GM21526 (cell line): ENCODE results near the gene PCAT7.
"Not testable (repeated sequence)": the region's sequence is repeated elsewhere in the genome, so short reads cannot be mapped to it uniquely, and the experiment has no call there.

Experiments used
- ATAC-seq: cut with Tn5 transposase; IDR thresholded peaks from one replicate; pipeline ENCODE4 v1.9.1; 2021; ENCODE audit warnings: moderate library complexity; ENCODE audit not compliant: unreplicated experiment, low FRiP score

PCAT7 gene

GRCh38 chr9:94560237-94560636 lies 5.4 kb downstream of the PCAT7 start:
- ATAC-seq = no peak

DNA sequence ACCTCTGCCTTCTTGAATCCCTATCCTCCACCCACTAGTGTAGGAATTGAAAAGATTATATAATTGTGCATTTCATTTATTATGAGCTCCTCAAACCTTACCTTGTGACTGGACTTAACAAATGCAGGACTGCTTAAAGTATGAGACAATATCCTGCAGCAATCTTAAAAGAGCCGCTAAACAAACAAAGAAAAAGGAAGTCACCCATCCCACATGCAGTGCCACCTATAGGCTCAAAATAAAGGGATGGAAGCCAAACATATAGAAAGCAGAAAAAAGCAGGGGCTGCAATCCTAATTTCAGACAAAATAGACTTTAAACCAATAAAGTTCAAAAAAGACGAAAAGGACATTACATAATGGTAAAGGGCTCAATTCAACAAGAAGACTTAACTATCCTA lies 8.7 kb downstream of the PCAT7 start:
- ATAC-seq = no peak

- not testable (repeated sequence) for ATAC-seq
Observed at GRCh38 chr9:94564279-94564678, 9.4 kb downstream of the PCAT7 start.

- ATAC-seq = no peak
Observed at GRCh38 chr9:94566550-94566949, 11.7 kb downstream of the PCAT7 start.

- ATAC-seq = no peak
Observed at GRCh38 chr9:94567271-94567670, 12.4 kb downstream of the PCAT7 start.

GRCh38 chr9:94568250-94568889 lies 13.5 kb downstream of the PCAT7 start:
- ATAC-seq = no peak

DNA sequence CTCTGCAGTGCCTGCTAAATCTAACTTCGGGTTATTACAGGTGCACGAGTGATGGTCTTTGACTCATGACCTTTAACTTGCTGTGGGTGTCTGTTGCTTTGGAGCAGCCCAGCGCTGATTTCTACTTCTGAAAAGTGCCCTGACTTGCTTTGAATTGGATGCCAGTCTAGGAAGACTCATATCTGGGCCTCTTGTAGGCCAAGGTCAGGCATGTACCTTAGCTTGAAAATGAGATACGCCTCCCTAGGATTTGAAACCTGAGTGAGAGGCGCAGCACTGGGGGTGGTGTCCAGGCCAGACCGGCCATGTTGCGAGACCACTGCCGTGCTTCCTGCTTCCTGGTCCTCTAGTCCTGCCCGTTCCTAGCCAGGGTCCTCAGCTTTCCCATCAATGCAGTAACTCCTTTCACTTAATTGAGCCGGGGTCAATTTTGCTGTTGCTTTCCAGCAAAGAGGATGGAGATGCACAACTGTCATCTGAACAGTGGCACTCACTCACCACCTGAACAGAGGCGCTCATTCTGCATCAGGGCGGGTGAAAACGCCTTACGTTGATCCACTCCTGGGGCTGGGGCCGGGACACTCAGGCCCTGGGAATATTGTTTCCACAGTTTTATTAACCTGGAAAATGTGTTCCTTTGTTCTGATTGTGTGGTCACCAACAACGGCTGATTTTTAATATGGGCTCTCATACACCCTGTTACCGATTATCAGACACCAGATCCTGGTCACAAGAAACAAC lies 14.3 kb downstream of the PCAT7 start:
- no peak for ATAC-seq

- no peak for ATAC-seq
Observed at GRCh38 chr9:94576131-94576530, 21.2 kb downstream of the PCAT7 start.

- ATAC-seq = no peak
Observed at GRCh38 chr9:94577036-94577435, 22.2 kb downstream of the PCAT7 start.

GRCh38 chr9:94577571-94577970 lies 22.7 kb downstream of the PCAT7 start:
- no peak for ATAC-seq

GRCh38 chr9:94581728-94582127 lies 26.8 kb downstream of the PCAT7 start:
- no peak for ATAC-seq

- ATAC-seq = no peak
Observed at GRCh38 chr9:94584555-94584954, 29.7 kb downstream of the PCAT7 start.

- no peak for ATAC-seq
Observed at GRCh38 chr9:94586316-94586715, 31.4 kb downstream of the PCAT7 start.

DNA sequence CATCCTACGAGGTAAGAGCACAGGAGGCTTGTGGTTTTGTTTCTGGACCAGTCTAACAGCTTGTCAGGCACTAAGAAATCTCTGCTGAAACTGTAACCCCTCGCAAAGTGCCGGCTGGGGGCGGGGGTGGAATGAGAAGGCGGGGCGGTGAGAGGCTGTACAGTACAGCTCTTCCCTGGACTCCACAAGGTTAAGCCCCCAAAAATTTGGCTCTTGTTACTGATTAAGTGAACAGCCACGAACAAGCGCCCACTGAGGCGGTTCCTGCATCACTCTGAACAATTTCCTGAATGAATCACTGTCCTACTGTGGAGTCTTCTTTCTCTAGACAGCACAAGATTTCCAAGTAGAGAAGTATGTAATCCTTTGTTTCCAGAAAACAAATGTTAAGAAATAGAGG lies 31.9 kb downstream of the PCAT7 start:
- ATAC-seq = no peak

GRCh38 chr9:94588681-94589080 lies 33.8 kb downstream of the PCAT7 start:
- no peak for ATAC-seq

GRCh38 chr9:94591046-94591545 lies 36.2 kb downstream of the PCAT7 start:
- ATAC-seq = not testable (repeated sequence)

DNA sequence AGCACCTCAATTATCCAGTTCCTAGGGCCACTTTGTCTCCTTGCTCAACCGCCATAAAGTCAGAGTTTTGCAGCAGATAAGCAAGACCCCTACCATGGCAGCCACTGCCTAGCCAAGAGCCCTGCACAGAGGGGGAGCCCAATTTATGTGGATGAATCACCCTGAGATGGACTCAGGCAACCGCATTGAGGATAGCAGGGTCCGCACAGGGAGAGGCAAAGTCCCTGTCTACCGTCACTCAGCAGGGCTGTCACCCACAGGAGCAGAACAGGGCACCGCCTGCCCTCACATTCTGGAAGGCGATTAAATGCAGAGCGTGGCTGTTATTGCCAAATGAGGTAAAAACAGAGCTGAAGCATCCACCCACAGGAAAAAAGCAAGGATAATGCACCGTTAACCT lies 37.0 kb downstream of the PCAT7 start:
- ATAC-seq = no peak

- not testable (repeated sequence) for ATAC-seq
Observed at GRCh38 chr9:94592683-94593082, 37.8 kb downstream of the PCAT7 start.

DNA sequence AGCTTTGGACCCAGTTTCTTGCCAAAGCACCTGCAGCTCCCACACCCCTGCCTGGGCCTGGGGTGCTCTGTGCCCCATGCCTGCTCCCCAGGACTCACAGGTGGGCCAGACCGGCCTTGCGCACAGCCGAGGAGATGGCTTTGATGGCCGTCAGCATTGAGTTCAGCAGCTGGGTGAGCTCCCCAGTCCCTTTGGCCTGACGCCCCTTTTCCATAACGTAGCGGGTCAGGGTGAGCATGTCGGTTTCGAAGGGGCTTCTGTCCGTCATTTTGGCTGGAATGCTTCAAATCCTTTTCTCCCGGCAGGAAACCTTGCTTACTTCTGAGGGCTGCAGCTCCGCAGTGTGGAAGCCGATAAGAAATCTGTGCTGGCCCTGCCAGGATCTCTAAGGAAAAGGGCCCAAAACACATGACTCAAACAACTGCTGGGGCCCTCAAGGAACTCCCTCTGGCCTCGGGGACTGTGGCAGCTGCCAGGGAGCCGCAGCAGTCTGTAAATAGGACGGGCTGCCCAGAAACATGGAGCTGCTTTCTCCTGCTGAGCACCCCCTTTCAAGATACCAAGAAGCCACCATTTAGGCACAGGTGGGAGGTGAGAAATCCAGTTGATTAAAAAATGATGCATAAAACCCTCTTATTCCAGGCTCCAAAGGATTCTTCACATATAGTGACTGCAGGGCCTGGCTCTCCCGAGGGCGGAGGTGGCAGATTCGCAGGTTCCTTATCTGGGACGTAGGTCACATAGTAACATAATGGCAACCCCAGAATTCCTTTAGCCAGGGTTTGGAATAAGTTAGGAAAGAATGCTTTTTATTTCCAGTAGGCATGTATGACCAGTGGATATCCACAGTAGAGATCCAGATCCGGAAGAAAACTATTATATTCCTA lies 38.8 kb downstream of the PCAT7 start, which contains the start of gene FBP2:
Gene FBP2 (minus strand): TSS at position 366 of the 887 bp plus-strand sequence. CDS start 98 bp downstream, at position 268.
- ATAC-seq = no peak

DNA sequence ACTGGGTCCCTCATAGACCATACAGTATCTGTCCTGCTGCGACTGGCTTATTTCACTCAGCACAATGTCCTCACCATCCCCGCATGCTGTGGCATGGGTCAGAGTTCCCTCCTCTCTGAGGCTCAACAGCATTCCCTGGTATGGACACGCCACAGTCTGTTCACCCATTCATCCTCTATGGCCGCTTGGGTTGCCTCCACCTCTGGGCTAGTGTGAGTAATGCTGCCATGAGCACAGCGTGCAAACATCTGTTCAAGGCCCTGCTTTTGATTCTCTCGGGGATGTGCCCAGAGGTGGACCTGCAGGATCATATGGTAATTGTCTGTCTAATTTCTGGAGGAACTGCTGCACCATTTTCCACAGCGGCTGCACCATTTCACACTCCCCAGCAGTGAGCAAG lies 44.2 kb downstream of the PCAT7 start:
- ATAC-seq = no peak

DNA sequence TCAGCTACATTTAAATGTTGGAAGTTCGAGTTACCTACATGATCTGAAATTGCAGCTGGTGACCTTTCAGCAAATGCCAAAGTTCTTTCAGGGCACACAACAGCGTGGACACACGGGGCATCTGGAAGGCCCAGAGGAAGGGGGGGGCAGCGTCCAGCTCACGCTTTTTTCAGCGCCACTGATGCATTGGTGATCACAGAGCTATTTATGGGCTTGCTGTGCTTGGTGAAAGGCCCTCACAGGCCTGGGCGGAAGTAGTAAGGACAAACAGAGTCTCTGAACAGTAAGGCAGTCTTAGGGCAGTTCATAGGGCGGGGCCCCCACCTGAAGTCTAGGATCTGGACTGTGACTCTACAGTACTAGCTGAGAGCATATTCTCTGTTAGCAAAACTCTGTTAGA lies 45.4 kb downstream of the PCAT7 start:
- ATAC-seq = no peak
